Measurements from ENCODE around the gene NPHS1. TPM values are rescaled to one million over a fixed set of nuclear protein-coding genes. Genes with fewer than 3 reads are reported as not detected.

The NPHS1 gene
- total and polyA plus RNA-seq, 9 donors, result 0.01 to 1.0 (median 0.12) TPM; not detected in 6

- no peak overlapping the region for H3K27ac ChIP-seq
- no peaks in the 10 kb centered on the region for H3K36me3 ChIP-seq
- H3K27me3 ChIP-seq, result no peaks in the 10 kb centered on the region
- intact Hi-C loops (cut with DNase I), result loop anchor here in 1 of 4 donors (10.0 kb wide), 1 partner anchor 98 kb away; the partner anchor contains the start of gene KMT2B
- WGBS, 3 donors, result 79 to 86% (median 82%) methylated on average over 11 of the region's 11 CpGs
- H3K9me3 ChIP-seq, result no peaks in the 10 kb centered on the region
- DNase-seq, result no peak
- H3K4me3 ChIP-seq, result no peak overlapping the region
- TF ChIP-seq POLR2A (IDR thresholded peaks at IDR 0.05), result no peak
- TF ChIP-seq CTCF (IDR thresholded peaks at IDR 0.05), result no peak
- TF ChIP-seq EP300 (IDR thresholded peaks at IDR 0.05), result no peak
- H3K4me1 ChIP-seq (ENCODE audit: insufficient read depth), result no peaks in the 10 kb centered on the region
These were observed 39.0 kb downstream of the NPHS1 start for GRCh38 chr19:35813043-35813890.

- Histone ChIP-seq H3K4me1 (ENCODE audit: insufficient read depth) (no peaks in the 10 kb centered on the region), H3K27ac (no peak within 1 kb of the TSS), H3K27me3 (no peaks in the 10 kb centered on the region), H3K4me3 (no peak within 1 kb of the TSS), H3K9me3 (no peaks in the 10 kb centered on the region), H3K36me3 (no peaks in the 10 kb centered on the region)
- no peak for TF ChIP-seq POLR2A (IDR thresholded peaks at IDR 0.05)
- TF ChIP-seq CTCF (IDR thresholded peaks at IDR 0.05), result no peak
- TF ChIP-seq EP300 (IDR thresholded peaks at IDR 0.05), result no peak
- intact Hi-C loops (cut with DNase I), result loop anchor here in 1 of 4 donors (10.0 kb wide), 1 partner anchor 98 kb away; the partner anchor contains the start of gene KMT2B
- DNase-seq, result no peak
- WGBS, 3 donors, result 63% methylated on average over 15 to 26 of the region's 26 CpGs
These were observed 39.9 kb downstream of the NPHS1 start, which contains the start of gene PRODH2 for GRCh38 chr19:35812220-35813042. TSS of gene PRODH2 (minus strand) at chr19:35812845. CDS start at chr19:35812805, 40 bp downstream.

GRCh38 chr19:35811317-35812219 lies 40.7 kb downstream of the NPHS1 start:
- H3K4me1 ChIP-seq (ENCODE audit: insufficient read depth), result no peaks in the 10 kb centered on the region
- no peaks in the 10 kb centered on the region for H3K36me3 ChIP-seq
- TF ChIP-seq EP300 (IDR thresholded peaks at IDR 0.05) (no peak), CTCF (IDR thresholded peaks at IDR 0.05) (no peak), POLR2A (IDR thresholded peaks at IDR 0.05) (no peak)
- no peak overlapping the region for H3K27ac ChIP-seq
- no peak overlapping the region for H3K4me3 ChIP-seq
- no peak for DNase-seq
- no peaks in the 10 kb centered on the region for H3K27me3 ChIP-seq
- intact Hi-C loops (cut with DNase I), result loop anchor here in 1 of 4 donors (10.0 kb wide), 1 partner anchor 97 kb away; the partner anchor contains the start of gene KMT2B
- 54 to 63% (median 58%) methylated on average over 9 to 18 of the region's 18 CpGs for WGBS, 3 donors
- H3K9me3 ChIP-seq, result no peaks in the 10 kb centered on the region
